Colonic mucosa (tissue), 4 donors: Measurements from ENCODE around the gene RABGAP1L. TPM values are rescaled to one million over a fixed set of nuclear protein-coding genes. Genes with fewer than 3 reads are reported as not detected.

Experiments used
- DNase-seq: peaks from one replicate; pipeline ENCODE4 v3.0.0-alpha.2; 2020
- H3K27ac ChIP-seq: fragments of 200-600 bp; one replicate; pipeline ENCODE4 v1.8.0; 2021
- H3K27me3 ChIP-seq: fragments of 200-600 bp; one replicate; pipeline ENCODE4 v1.8.0; 2021
- H3K36me3 ChIP-seq: fragments of 200-600 bp; one replicate; pipeline ENCODE4 v1.8.0; 2021
- H3K4me1 ChIP-seq: fragments of 200-600 bp; one replicate; pipeline ENCODE4 v1.8.0; 2021; ENCODE audit warnings: mild to moderate bottlenecking
- H3K4me3 ChIP-seq: fragments of 200-600 bp; one replicate; pipeline ENCODE4 v1.8.0; 2021
- H3K9ac ChIP-seq, 2 donors: one replicate each; pipeline ENCODE4 v1.7.0; 2013; ENCODE audit warnings: control low read depth in 2 of 2, low read depth in 2 of 2, low read length in 2 of 2
- H3K9me3 ChIP-seq: fragments of 200-600 bp; one replicate; pipeline ENCODE4 v1.8.0; 2021
- CTCF ChIP-seq: fragments of 200-600 bp; IDR thresholded peaks from one replicate; pipeline ENCODE4 v1.8.0; 2022; ENCODE audit warnings: antibody characterized with exemption, mild to moderate bottlenecking
- intact Hi-C: fragments of 100-400 bp; cut with DNase I; formaldehyde crosslinking; loops from one replicate; pipeline ENCODE4 v1.14.1; 2022
- total RNA-seq, 2 donors: library from RNA; stranded (reverse); fragmentation: NEBNext Ultra II Directional in 1 of 2; extraction: Animal tissue kit (Norgen Biotek cat#: 25700) in 1 of 2; gene quantifications; one replicate each; pipeline ENCODE4 v1.2.1, GENCODE V29; 2021
- donor health status: healthy.
- donor health status: DM: no; HTN: no; CAD: no.
- donor health status: DM: no; HTN: no; CAD: no.

RABGAP1L gene
- total RNA-seq, 2 donors from 2014 or later, result 50.3 to 87.0 TPM

- no peak for DNase-seq
- TF ChIP-seq CTCF, result no peak
- Histone ChIP-seq H3K4me3 (no peak overlapping the region), H3K36me3 (no peaks in the 10 kb centered on the region), H3K4me1 (no peaks in the 10 kb centered on the region), H3K9ac (no peak overlapping the region), H3K27ac (no peak overlapping the region), H3K27me3 (no peaks in the 10 kb centered on the region), H3K9me3 (no peaks in the 10 kb centered on the region)
- intact Hi-C loops, result no loop called here
These were observed 184.8 kb downstream of the RABGAP1L start for GRCh38 chr1:174344162-174344561.

GRCh38 chr1:174352117-174352516 is 192.8 kb downstream of the RABGAP1L start:
- Histone ChIP-seq H3K4me3 (no peak overlapping the region), H3K4me1 (no peaks in the 10 kb centered on the region), H3K9ac (no peak overlapping the region), H3K27ac (no peak overlapping the region), H3K36me3 (no peaks in the 10 kb centered on the region), H3K27me3 (no peaks in the 10 kb centered on the region), H3K9me3 (no peaks in the 10 kb centered on the region)
- intact Hi-C loops, result no loop called here
- TF ChIP-seq CTCF, result no peak
- DNase-seq, result no peak

GRCh38 chr1:174352883-174353608 is 193.7 kb downstream of the RABGAP1L start:
- H3K36me3 ChIP-seq, result no peaks in the 10 kb centered on the region
- no peak for DNase-seq
- H3K27me3 ChIP-seq, result no peaks in the 10 kb centered on the region
- intact Hi-C loops, result no loop called here
- no peak overlapping the region for H3K27ac ChIP-seq
- no peak for TF ChIP-seq CTCF
- H3K4me3 ChIP-seq, result no peak overlapping the region
- H3K4me1 ChIP-seq, result no peaks in the 10 kb centered on the region
- H3K9me3 ChIP-seq, result no peaks in the 10 kb centered on the region
- H3K9ac ChIP-seq, result no peak overlapping the region

- no peaks in the 10 kb centered on the region for H3K36me3 ChIP-seq
- no peak overlapping the region for H3K9ac ChIP-seq
- TF ChIP-seq CTCF, result no peak
- no peak overlapping the region for H3K4me3 ChIP-seq
- H3K4me1 ChIP-seq, result peaks cover 4% of the 10 kb centered on the region
- H3K27me3 ChIP-seq, result no peaks in the 10 kb centered on the region
- intact Hi-C loops, result no loop called here
- no peak overlapping the region for H3K27ac ChIP-seq
- H3K9me3 ChIP-seq, result no peaks in the 10 kb centered on the region
- DNase-seq, result peak; percentile 46
These were observed 199.0 kb downstream of the RABGAP1L start for GRCh38 chr1:174358344-174358743.

GRCh38 chr1:174358786-174359453 is 199.6 kb downstream of the RABGAP1L start:
- Histone ChIP-seq H3K27me3 (no peaks in the 10 kb centered on the region), H3K36me3 (no peaks in the 10 kb centered on the region), H3K4me1 (peaks cover 4% of the 10 kb centered on the region), H3K9me3 (no peaks in the 10 kb centered on the region), H3K27ac (peak overlapping the region; percentile 49), H3K4me3 (no peak overlapping the region), H3K9ac (no peak overlapping the region)
- intact Hi-C loops, result no loop called here
- TF ChIP-seq CTCF, result no peak
- peak; percentile 78 for DNase-seq
